Suprapubic skin (tissue), 4 donors: ENCODE data around the gene KDM4F. TPM values are rescaled to one million over a fixed set of nuclear protein-coding genes. Genes with fewer than 3 reads are reported as not detected.

Experiments used
- DNase-seq, 2 donors: peaks; one replicate each; pipeline ENCODE4 v3.0.0-alpha.2; 2019; ENCODE audit warnings: low spot score in 2 of 2
- H3K27ac ChIP-seq: fragments of 200-600 bp; sonication (generic); one replicate; pipeline ENCODE4 v1.5.1; 2019
- H3K27me3 ChIP-seq: fragments of 200-600 bp; sonication (generic); one replicate; pipeline ENCODE4 v1.5.1; 2019
- H3K36me3 ChIP-seq: fragments of 200-600 bp; sonication (generic); one replicate; pipeline ENCODE4 v1.5.1; 2019
- H3K4me1 ChIP-seq: fragments of 200-600 bp; sonication (generic); one replicate; pipeline ENCODE4 v1.5.1; 2019
- H3K4me3 ChIP-seq: fragments of 200-600 bp; sonication (generic); one replicate; pipeline ENCODE4 v1.5.1; 2019; ENCODE audit warnings: mild to moderate bottlenecking
- H3K9me3 ChIP-seq: fragments of 200-600 bp; sonication (generic); one replicate; pipeline ENCODE4 v1.5.1; 2019
- EP300 ChIP-seq: sonication (generic); formaldehyde crosslinking; IDR thresholded peaks from one replicate; pipeline ENCODE4 v1.6.1; 2017; ENCODE audit warnings: antibody characterized with exemption
- POLR2A ChIP-seq, 2 donors: fragments of 450-650 bp; IDR thresholded peaks; one replicate each; pipeline ENCODE4 v1.6.1; 2017; ENCODE audit warnings: antibody characterized with exemption in 2 of 2, mild to moderate bottlenecking in 2 of 2, moderate library complexity in 2 of 2
- POLR2AphosphoS5 ChIP-seq, 3 donors: sonication (generic); formaldehyde crosslinking; IDR thresholded peaks; one replicate each; pipeline ENCODE4 v1.6.1; 2017; ENCODE audit warnings: antibody characterized with exemption in 3 of 3
- WGBS: methylation state at CpG from one replicate; pipeline ENCODE4 v1.1.5; 2018; 5-methylcytosine and 5-hydroxymethylcytosine counted together
- total RNA-seq, 4 donors: library from RNA; depleted of rRNA; stranded (reverse); fragments of >200 nt; gene quantifications; one replicate each; pipeline ENCODE4 v1.1.0, GENCODE V29; 2016
- TF ChIP-seq, protein P1 (sequence below), 2 donors: fragments of 200-600 bp in 1 of 2; fragments of 450-650 bp in 1 of 2; sonication (generic) in 1 of 2; IDR thresholded peaks; one replicate each; pipeline ENCODE4 v1.5.1; 2016 to 2019; ENCODE audit warnings: antibody characterized with exemption in 2 of 2, mild to moderate bottlenecking in 1 of 2, moderate library complexity in 1 of 2

The KDM4F gene
- total RNA-seq, 4 donors from 2014 or later, result not detected

- Histone ChIP-seq H3K9me3 (no peaks in the 10 kb centered on the region), H3K4me3 (no peak overlapping the region), H3K4me1 (peaks cover 30% of the 10 kb centered on the region), H3K36me3 (no peaks in the 10 kb centered on the region), H3K27ac (no peak overlapping the region), H3K27me3 (no peaks in the 10 kb centered on the region)
- WGBS, result 36% methylated on average over 4 of the region's 4 CpGs
- TF ChIP-seq, protein P1, sequence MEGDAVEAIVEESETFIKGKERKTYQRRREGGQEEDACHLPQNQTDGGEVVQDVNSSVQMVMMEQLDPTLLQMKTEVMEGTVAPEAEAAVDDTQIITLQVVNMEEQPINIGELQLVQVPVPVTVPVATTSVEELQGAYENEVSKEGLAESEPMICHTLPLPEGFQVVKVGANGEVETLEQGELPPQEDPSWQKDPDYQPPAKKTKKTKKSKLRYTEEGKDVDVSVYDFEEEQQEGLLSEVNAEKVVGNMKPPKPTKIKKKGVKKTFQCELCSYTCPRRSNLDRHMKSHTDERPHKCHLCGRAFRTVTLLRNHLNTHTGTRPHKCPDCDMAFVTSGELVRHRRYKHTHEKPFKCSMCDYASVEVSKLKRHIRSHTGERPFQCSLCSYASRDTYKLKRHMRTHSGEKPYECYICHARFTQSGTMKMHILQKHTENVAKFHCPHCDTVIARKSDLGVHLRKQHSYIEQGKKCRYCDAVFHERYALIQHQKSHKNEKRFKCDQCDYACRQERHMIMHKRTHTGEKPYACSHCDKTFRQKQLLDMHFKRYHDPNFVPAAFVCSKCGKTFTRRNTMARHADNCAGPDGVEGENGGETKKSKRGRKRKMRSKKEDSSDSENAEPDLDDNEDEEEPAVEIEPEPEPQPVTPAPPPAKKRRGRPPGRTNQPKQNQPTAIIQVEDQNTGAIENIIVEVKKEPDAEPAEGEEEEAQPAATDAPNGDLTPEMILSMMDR (IDR thresholded peaks at IDR 0.05), result no peak
- TF ChIP-seq POLR2AphosphoS5 (IDR thresholded peaks at IDR 0.05), result no peak
- DNase-seq, result no peak
These were observed 46.8 kb downstream of the KDM4F start for GRCh38 chr11:95095858-95096587.

- Histone ChIP-seq H3K36me3 (no peaks in the 10 kb centered on the region), H3K9me3 (no peaks in the 10 kb centered on the region), H3K4me3 (no peak overlapping the region), H3K4me1 (peaks cover 19% of the 10 kb centered on the region), H3K27ac (no peak overlapping the region), H3K27me3 (no peaks in the 10 kb centered on the region)
- no peak for DNase-seq
- TF ChIP-seq POLR2A (IDR thresholded peaks at IDR 0.05), result no peak
- TF ChIP-seq, protein P1 (IDR thresholded peaks at IDR 0.05), result no peak
- WGBS, result 56% methylated on average over 3 of the region's 3 CpGs
These were observed 48.0 kb downstream of the KDM4F start for GRCh38 chr11:95097209-95097608.

DNA sequence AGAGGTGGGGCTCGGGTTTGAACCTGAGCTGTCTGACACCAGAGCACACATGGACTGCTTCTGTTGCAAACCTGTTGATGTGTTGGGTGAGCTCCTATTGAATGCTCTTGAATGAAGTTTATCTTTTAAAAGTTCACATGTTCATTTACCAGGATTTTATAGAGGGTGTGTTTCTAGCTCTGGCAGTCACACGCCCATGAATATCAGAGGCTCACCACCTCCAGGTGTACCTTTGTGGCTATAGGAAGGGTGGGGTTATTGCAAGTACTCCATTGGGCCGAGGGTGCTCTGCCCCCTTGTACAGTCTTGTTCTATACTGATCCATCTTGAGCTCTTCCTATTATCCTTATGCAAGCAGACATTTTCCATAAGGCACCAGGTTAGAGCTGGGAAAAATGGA is 49.6 kb downstream of the KDM4F start:
- H3K9me3 ChIP-seq, result no peaks in the 10 kb centered on the region
- H3K36me3 ChIP-seq, result no peaks in the 10 kb centered on the region
- H3K4me3 ChIP-seq, result no peak overlapping the region
- H3K4me1 ChIP-seq, result peaks cover 10% of the 10 kb centered on the region
- DNase-seq, result no peak
- H3K27me3 ChIP-seq, result no peaks in the 10 kb centered on the region
- WGBS, result 86% methylated on average over 3 of the region's 3 CpGs
- H3K27ac ChIP-seq, result no peak overlapping the region
- TF ChIP-seq POLR2AphosphoS5 (IDR thresholded peaks at IDR 0.05) (no peak), EP300 (no peak), POLR2A (IDR thresholded peaks at IDR 0.05) (no peak)
- TF ChIP-seq, protein P1 (IDR thresholded peaks at IDR 0.05), result no peak

GRCh38 chr11:95100191-95100648 is 51.0 kb downstream of the KDM4F start:
- Histone ChIP-seq H3K4me3 (no peak overlapping the region), H3K9me3 (no peaks in the 10 kb centered on the region), H3K27ac (no peak overlapping the region), H3K4me1 (peaks cover 13% of the 10 kb centered on the region), H3K36me3 (no peaks in the 10 kb centered on the region), H3K27me3 (no peaks in the 10 kb centered on the region)
- DNase-seq, result no peak
- 84% methylated on average over 4 of the region's 4 CpGs for WGBS
- TF ChIP-seq POLR2A (IDR thresholded peaks at IDR 0.05), result no peak
- no peak for TF ChIP-seq POLR2AphosphoS5 (IDR thresholded peaks at IDR 0.05)
- TF ChIP-seq, protein P1 (IDR thresholded peaks at IDR 0.05), result no peak
- TF ChIP-seq EP300, result no peak

Other genes with a start within 250 kb of the KDM4F start
- gene CWC15, start 75.9 kb upstream of the KDM4F start, total RNA-seq, result 10 to 100 TPM; 30.5 to 60.7 (median 35.1) TPM
- 1 to 10 TPM in 3 of 4 donors, under 1 TPM in 1; 0.49 to 2.8 (median 1.3) TPM for gene KDM4D, start 75.7 kb upstream of the KDM4F start, total RNA-seq
- gene KDM4E, start 24.2 kb upstream of the KDM4F start, total RNA-seq, result not detected
- gene SRSF8, start 17.5 kb downstream of the KDM4F start, total RNA-seq, result 10 to 100 TPM; 31.7 to 37.4 (median 35.5) TPM
- gene ENDOD1, start 40.4 kb downstream of the KDM4F start, total RNA-seq, result 10 to 100 TPM; 30.7 to 65.9 (median 49.4) TPM
- 10 to 100 TPM; 27.6 to 41.0 (median 32.1) TPM for gene SESN3, start 181.8 kb downstream of the KDM4F start, total RNA-seq